Measurements from ENCODE around the gene EPB41L3.

EPB41L3 gene

GRCh38 chr18:5417342-5417741, 126.5 kb downstream of the EPB41L3 start:
- peak in 33 of 51 donors; percentile 11 to 69 (median 26) for DNase-seq

- DNase-seq, result no peak
Observed at GRCh38 chr18:5416112-5416511, 127.7 kb downstream of the EPB41L3 start.

- peak in 1 of 51 donors; percentile 6 for DNase-seq
Observed at GRCh38 chr18:5415665-5416064, 128.1 kb downstream of the EPB41L3 start.

GRCh38 chr18:5415031-5415430, 128.8 kb downstream of the EPB41L3 start:
- DNase-seq, result peak in 8 of 51 donors; percentile 14 to 49 (median 32)

- peak in 27 of 51 donors; percentile 6 to 60 (median 33) for DNase-seq
Observed at GRCh38 chr18:5414546-5414945, 129.3 kb downstream of the EPB41L3 start.

GRCh38 chr18:5413447-5413846, 130.3 kb downstream of the EPB41L3 start:
- DNase-seq, result peak in 1 of 51 donors; percentile 26

- DNase-seq, result no peak
Observed at GRCh38 chr18:5410582-5410981, 133.2 kb downstream of the EPB41L3 start.

- DNase-seq, result no peak
Observed at GRCh38 chr18:5398269-5398668, 145.5 kb downstream of the EPB41L3 start.

GRCh38 chr18:5397102-5397501, 146.7 kb downstream of the EPB41L3 start:
- DNase-seq, result no peak

GRCh38 chr18:5395860-5396448, 147.8 kb downstream of the EPB41L3 start:
- DNase-seq, result no peak

GRCh38 chr18:5393779-5394178, 150.0 kb downstream of the EPB41L3 start:
- no peak for DNase-seq

GRCh38 chr18:5391409-5391808, 152.4 kb downstream of the EPB41L3 start:
- no peak for DNase-seq

- peak in 2 of 51 donors; percentile 2 to 3 for DNase-seq
Observed at GRCh38 chr18:5389356-5389755, 154.4 kb downstream of the EPB41L3 start.

GRCh38 chr18:5388896-5389295, 154.9 kb downstream of the EPB41L3 start:
- DNase-seq, result no peak

- DNase-seq, result no peak
Observed at GRCh38 chr18:5380586-5380985, 163.2 kb downstream of the EPB41L3 start.

GRCh38 chr18:5376986-5377385, 166.8 kb downstream of the EPB41L3 start:
- DNase-seq, result no peak

GRCh38 chr18:5370332-5370731, 173.5 kb downstream of the EPB41L3 start:
- DNase-seq, result no peak

GRCh38 chr18:5369513-5369912, 174.3 kb downstream of the EPB41L3 start:
- no peak for DNase-seq

- no peak for DNase-seq
Observed at GRCh38 chr18:5365443-5365842, 178.4 kb downstream of the EPB41L3 start.

GRCh38 chr18:5350636-5351035, 193.2 kb downstream of the EPB41L3 start:
- no peak for DNase-seq
